PFSK-1 (cell line): ENCODE measurements around the gene SLC5A10.

ENCODE experiments used
- FOXP2 ChIP-seq: optimal IDR thresholded peaks from 2 replicates; pipeline ENCODE3; 2011; ENCODE audit warnings: borderline replicate concordance, control low read depth, inconsistent platforms; ENCODE audit not compliant: insufficient read depth; ENCODE audit errors: extremely low read length, extremely low read depth
- POLR2AphosphoS5 ChIP-seq: IDR thresholded peaks from 2 replicates; pipeline ENCODE4 v1.6.1; 2012; ENCODE audit warnings: low read depth, mild to moderate bottlenecking, control low read depth, low read length, moderate library complexity
- REST ChIP-seq, 2 experiments: IDR thresholded peaks; 2 replicates each; pipeline versions ENCODE4 v1.6.1 to v1.8.0; 2011 to 2012; ENCODE audit warnings: low read depth in 2 of 2, low read length in 2 of 2, control low read depth in 1 of 2, inconsistent platforms in 1 of 2, mild to moderate bottlenecking in 1 of 2, moderate library complexity in 1 of 2; ENCODE audit not compliant: insufficient read depth in 1 of 2
- SIN3A ChIP-seq: IDR thresholded peaks from 2 replicates; pipeline ENCODE4 v1.6.1; 2012; ENCODE audit warnings: mild to moderate bottlenecking, low read length, moderate library complexity, borderline replicate concordance; ENCODE audit not compliant: insufficient read depth
- TAF1 ChIP-seq: IDR thresholded peaks from 2 replicates; pipeline ENCODE4 v1.6.1; 2012; ENCODE audit warnings: low read length, control low read depth, borderline replicate concordance; ENCODE audit not compliant: insufficient read depth

The SLC5A10 gene

GRCh38 chr17:18978050-18978449 lies 26.1 kb downstream of the SLC5A10 start:
- no peak for TF ChIP-seq SIN3A
- no peak for TF ChIP-seq REST (IDR thresholded peaks at IDR 0.05; ENCODE audit: insufficient read depth in 1 of 2, low read depth in 2 of 2, low read length in 2 of 2)
- TF ChIP-seq POLR2AphosphoS5 = no peak
- TF ChIP-seq TAF1 = no peak
- TF ChIP-seq FOXP2 = no peak

- no peak for TF ChIP-seq REST (IDR thresholded peaks at IDR 0.05; ENCODE audit: insufficient read depth in 1 of 2, low read depth in 2 of 2, low read length in 2 of 2)
- TF ChIP-seq TAF1 = no peak
- TF ChIP-seq FOXP2 = no peak
- TF ChIP-seq POLR2AphosphoS5 = no peak
- no peak for TF ChIP-seq SIN3A
Measured at GRCh38 chr17:18978655-18979054, 26.7 kb downstream of the SLC5A10 start.

- TF ChIP-seq REST (IDR thresholded peaks at IDR 0.05; ENCODE audit: insufficient read depth in 1 of 2, low read depth in 2 of 2, low read length in 2 of 2) (no peak), SIN3A (no peak), FOXP2 (no peak), TAF1 (no peak), POLR2AphosphoS5 (no peak)
Measured at GRCh38 chr17:18980682-18981334, 28.8 kb downstream of the SLC5A10 start.

GRCh38 chr17:18981335-18981641 lies 29.3 kb downstream of the SLC5A10 start:
- TF ChIP-seq POLR2AphosphoS5 = no peak
- TF ChIP-seq REST (IDR thresholded peaks at IDR 0.05; ENCODE audit: insufficient read depth in 1 of 2, low read depth in 2 of 2, low read length in 2 of 2) = no peak
- TF ChIP-seq TAF1 = no peak
- no peak for TF ChIP-seq SIN3A
- no peak for TF ChIP-seq FOXP2

GRCh38 chr17:18981642-18982424 lies 29.9 kb downstream of the SLC5A10 start:
- no peak for TF ChIP-seq FOXP2
- TF ChIP-seq REST (IDR thresholded peaks at IDR 0.05; ENCODE audit: insufficient read depth in 1 of 2, low read depth in 2 of 2, low read length in 2 of 2) = no peak
- no peak for TF ChIP-seq TAF1
- TF ChIP-seq POLR2AphosphoS5 = no peak
- no peak for TF ChIP-seq SIN3A
